PC-9 (cell line): ENCODE results near the gene ANKRD17. TPM values are rescaled to one million over a fixed set of nuclear protein-coding genes. Genes with fewer than 3 reads are reported as not detected.

Experiments used
- BruUV-seq: library from RNA; stranded (reverse); fragments of 400-500 nt; replicated peaks from 2 replicates; lab custom pipeline; 2021; lab: Mats Ljungman, UMichigan
- CTCF ChIA-PET: fragments of 300-600 bp; sonication (Branson Sonifier 250); formaldehyde crosslinking; loops from one replicate; lab custom pipeline; 2022; ENCODE audit warnings: antibody characterized with exemption; lab: Charles Lee
- POLR2A ChIA-PET: fragments of 300-600 bp; sonication (Branson Sonifier 250); formaldehyde crosslinking; loops from one replicate; lab custom pipeline; 2022; ENCODE audit warnings: antibody characterized with exemption; ENCODE audit not compliant: unreplicated experiment; lab: Charles Lee
- DNase-seq, 2 experiments: peaks; one replicate each; pipeline versions ENCODE4 v3.0.0 to v3.0.0-alpha.2; 2015 to 2022; ENCODE audit warnings: mixed read lengths in 1 of 2
- H2AFZ ChIP-seq: fragments of 200-600 bp; sonication (generic); 2 replicates; pipeline ENCODE4 v1.8.1; 2017; ENCODE audit warnings: antibody characterized with exemption
- H3F3A ChIP-seq: fragments of 200-600 bp; sonication (generic); 2 replicates; pipeline ENCODE4 v1.8.1; 2017; ENCODE audit warnings: antibody characterized with exemption, mild to moderate bottlenecking, low read depth; ENCODE audit not compliant: insufficient read depth
- H3K27ac ChIP-seq: fragments of 200-600 bp; sonication (generic); 2 replicates; pipeline ENCODE4 v1.6.1; 2016; ENCODE audit warnings: mixed run types
- H3K27me3 ChIP-seq: fragments of 200-600 bp; sonication (generic); 2 replicates; pipeline ENCODE4 v1.6.1; 2016; ENCODE audit warnings: low read depth, mixed run types; ENCODE audit not compliant: insufficient read depth
- H3K36me3 ChIP-seq: fragments of 200-600 bp; sonication (generic); 2 replicates; pipeline ENCODE4 v1.6.1; 2016; ENCODE audit warnings: low read depth, mixed run types
- H3K4me1 ChIP-seq: fragments of 200-600 bp; sonication (generic); replicated peaks from 2 replicates; pipeline ENCODE4 v1.6.1; 2016; ENCODE audit warnings: mixed run types; ENCODE audit not compliant: insufficient read depth
- H3K4me2 ChIP-seq: fragments of 200-600 bp; sonication (generic); 2 replicates; pipeline ENCODE4 v1.6.1; 2017; ENCODE audit warnings: mixed run types
- H3K4me3 ChIP-seq: fragments of 200-600 bp; sonication (generic); 2 replicates; pipeline ENCODE4 v1.6.1; 2016; ENCODE audit warnings: mixed run types
- H3K79me2 ChIP-seq: fragments of 200-600 bp; sonication (generic); 2 replicates; pipeline ENCODE4 v1.6.1; 2017; ENCODE audit warnings: low read depth, mixed run types
- H3K9me2 ChIP-seq: fragments of 200-600 bp; sonication (generic); 2 replicates; pipeline ENCODE4 v1.8.1; 2017; ENCODE audit warnings: mild to moderate bottlenecking; ENCODE audit not compliant: insufficient read depth
- H3K9me3 ChIP-seq: fragments of 200-600 bp; sonication (generic); 2 replicates; pipeline ENCODE4 v1.8.1; 2016; ENCODE audit warnings: low read depth; ENCODE audit not compliant: insufficient read depth
- H4K20me1 ChIP-seq: fragments of 200-600 bp; sonication (generic); 2 replicates; pipeline ENCODE4 v1.8.1; 2017; ENCODE audit not compliant: insufficient read depth
- EZH2 ChIP-seq: fragments of 200-600 bp; sonication (generic); IDR thresholded peaks from 2 replicates; pipeline ENCODE4 v1.8.0; 2017; ENCODE audit warnings: antibody characterized with exemption, low read depth
- intact Hi-C: fragments of 100-400 bp; cut with micrococcal nuclease; formaldehyde crosslinking; loops from one replicate; pipeline ENCODE4 v1.10.0; 2022; ENCODE audit not compliant: unreplicated experiment
- total RNA-seq: library from RNA; stranded (reverse); gene quantifications from 2 replicates; pipeline ENCODE4 v1.2.3, GENCODE V29; 2021
- TF ChIP-seq, protein P1 (sequence below): fragments of 200-600 bp; sonication (generic); conservative IDR thresholded peaks from 2 replicates; pipeline ENCODE4 v1.6.1; 2017; ENCODE audit warnings: mixed run types, antibody characterized with exemption, mild to moderate bottlenecking, moderate library complexity

ANKRD17 gene
- total RNA-seq, 1 experiment from 2014 or later, result 37.9 TPM

DNA sequence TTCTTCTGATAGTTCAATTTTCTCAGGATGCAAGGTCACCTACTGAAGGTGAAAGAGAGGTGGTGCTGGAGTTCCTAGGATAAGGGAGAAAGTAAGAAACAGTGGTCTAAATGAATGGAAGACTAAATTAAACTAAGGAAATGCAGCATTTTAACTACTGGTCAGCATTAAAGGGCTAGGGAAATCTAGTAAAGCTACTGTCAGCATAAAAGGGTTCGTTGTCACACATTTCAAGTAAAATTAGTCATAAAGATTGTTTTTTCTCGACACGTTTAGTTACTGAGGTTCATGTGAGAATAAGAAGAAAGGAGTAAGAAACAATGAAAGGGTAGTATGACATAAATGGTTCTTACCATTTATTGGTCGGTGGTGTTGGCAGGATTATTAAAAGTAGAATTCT is 149.1 kb downstream of the ANKRD17 start:
- intact Hi-C loops, result no loop called here
- Histone ChIP-seq H4K20me1 (no peaks in the 10 kb centered on the region), H3F3A (no peaks in the 10 kb centered on the region; the same call in 1 of the 2 replicates), H3K79me2 (no peaks in the 10 kb centered on the region), H3K27ac (no peak overlapping the region), H2AFZ (no peak overlapping the region), H3K4me3 (no peak overlapping the region), H3K4me1 (no peaks in the 10 kb centered on the region), H3K9me2 (no peaks in the 10 kb centered on the region), H3K27me3 (no peaks in the 10 kb centered on the region), H3K9me3 (no peaks in the 10 kb centered on the region), H3K36me3 (peaks cover 13% of the 10 kb centered on the region; the same call in 1 of the 2 replicates), H3K4me2 (no peak overlapping the region)
- CTCF ChIA-PET, result no interaction called here
- BruUV-seq, result no TSS peak
- no peak for TF ChIP-seq EZH2
- TF ChIP-seq, protein P1, sequence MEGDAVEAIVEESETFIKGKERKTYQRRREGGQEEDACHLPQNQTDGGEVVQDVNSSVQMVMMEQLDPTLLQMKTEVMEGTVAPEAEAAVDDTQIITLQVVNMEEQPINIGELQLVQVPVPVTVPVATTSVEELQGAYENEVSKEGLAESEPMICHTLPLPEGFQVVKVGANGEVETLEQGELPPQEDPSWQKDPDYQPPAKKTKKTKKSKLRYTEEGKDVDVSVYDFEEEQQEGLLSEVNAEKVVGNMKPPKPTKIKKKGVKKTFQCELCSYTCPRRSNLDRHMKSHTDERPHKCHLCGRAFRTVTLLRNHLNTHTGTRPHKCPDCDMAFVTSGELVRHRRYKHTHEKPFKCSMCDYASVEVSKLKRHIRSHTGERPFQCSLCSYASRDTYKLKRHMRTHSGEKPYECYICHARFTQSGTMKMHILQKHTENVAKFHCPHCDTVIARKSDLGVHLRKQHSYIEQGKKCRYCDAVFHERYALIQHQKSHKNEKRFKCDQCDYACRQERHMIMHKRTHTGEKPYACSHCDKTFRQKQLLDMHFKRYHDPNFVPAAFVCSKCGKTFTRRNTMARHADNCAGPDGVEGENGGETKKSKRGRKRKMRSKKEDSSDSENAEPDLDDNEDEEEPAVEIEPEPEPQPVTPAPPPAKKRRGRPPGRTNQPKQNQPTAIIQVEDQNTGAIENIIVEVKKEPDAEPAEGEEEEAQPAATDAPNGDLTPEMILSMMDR, result no peak
- POLR2A ChIA-PET, result no interaction called here
- DNase-seq, result no peak

DNA sequence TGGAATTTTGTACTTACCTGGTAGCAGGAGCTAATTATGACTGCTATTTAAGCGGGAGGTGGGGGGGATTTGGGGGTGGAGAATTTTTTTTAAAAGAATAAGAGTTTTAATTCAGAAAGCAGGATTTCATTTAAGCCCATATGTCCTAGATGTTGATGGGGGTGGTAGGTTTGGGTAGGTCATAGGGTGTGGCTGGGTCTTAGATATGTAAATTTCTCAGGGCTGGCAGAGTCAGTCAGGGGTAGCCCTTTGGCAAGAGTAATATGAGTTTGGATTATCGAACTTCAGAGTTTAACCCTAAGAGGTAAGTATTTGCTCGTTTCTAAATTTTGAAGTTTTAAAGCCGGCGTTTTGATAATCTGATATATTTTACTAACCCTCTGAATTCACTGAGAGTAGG is 153.9 kb downstream of the ANKRD17 start:
- Histone ChIP-seq H3K9me2 (no peaks in the 10 kb centered on the region), H4K20me1 (no peaks in the 10 kb centered on the region), H2AFZ (no peak overlapping the region), H3K79me2 (no peaks in the 10 kb centered on the region), H3K27me3 (no peaks in the 10 kb centered on the region), H3K36me3 (peaks cover 13% of the 10 kb centered on the region; the same call in 1 of the 2 replicates), H3K4me1 (no peaks in the 10 kb centered on the region), H3K27ac (no peak overlapping the region), H3F3A (no peaks in the 10 kb centered on the region; the same call in 1 of the 2 replicates), H3K4me3 (no peak overlapping the region), H3K9me3 (no peaks in the 10 kb centered on the region), H3K4me2 (no peak overlapping the region)
- ChIA-PET CTCF (interaction anchor here (0.6 kb wide), 1 partner anchor 1094 kb away, joined by 4 read pairs; no protein-coding TSS in a partner anchor), POLR2A (no interaction called here)
- intact Hi-C loops, result no loop called here
- DNase-seq, result no peak
- no peak for TF ChIP-seq EZH2
- TF ChIP-seq, protein P1, result no peak
- no TSS peak for BruUV-seq

DNA sequence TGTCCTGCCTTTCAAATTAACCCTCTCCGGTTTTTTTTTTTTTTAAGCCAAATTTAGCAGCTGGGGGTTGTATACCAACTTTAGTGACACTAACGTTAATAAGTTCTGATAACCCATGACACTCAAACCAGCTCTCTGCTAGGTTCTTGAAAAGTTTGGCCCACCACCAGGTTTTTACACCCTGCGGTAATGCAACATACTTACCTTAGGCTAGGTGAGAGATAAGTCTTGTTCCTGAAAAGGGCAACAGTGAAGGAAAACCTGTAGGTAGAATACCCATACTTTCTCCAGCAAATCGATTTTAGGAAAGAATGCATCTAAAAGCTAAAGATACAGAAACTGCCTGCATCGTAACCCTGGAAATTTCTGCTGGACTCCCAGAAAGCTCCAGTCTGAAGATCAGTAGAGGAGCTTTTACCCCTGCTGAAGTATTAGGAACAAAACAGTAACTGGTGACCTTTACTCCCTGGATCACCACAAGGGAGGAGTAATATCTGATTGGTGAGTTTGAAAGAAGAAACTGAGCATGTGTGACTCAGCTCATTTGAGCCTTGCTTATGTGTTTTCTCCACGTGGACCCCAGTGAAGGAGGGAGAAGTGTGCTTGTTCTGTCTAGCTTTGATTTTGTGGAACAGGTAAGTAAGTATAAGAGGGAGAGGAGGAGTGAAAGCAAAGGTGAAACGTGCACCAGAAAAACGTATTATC is 154.6 kb downstream of the ANKRD17 start:
- CTCF ChIA-PET, result no interaction called here
- no peak overlapping the region for H3K27ac ChIP-seq
- no peak overlapping the region for H3K4me3 ChIP-seq
- no peaks in the 10 kb centered on the region for H3K9me2 ChIP-seq
- H3K4me2 ChIP-seq, result no peak overlapping the region
- intact Hi-C loops, result no loop called here
- no peak for DNase-seq
- H2AFZ ChIP-seq, result no peak overlapping the region
- H3K27me3 ChIP-seq, result no peaks in the 10 kb centered on the region
- POLR2A ChIA-PET, result no interaction called here
- H3K79me2 ChIP-seq, result no peaks in the 10 kb centered on the region
- TF ChIP-seq EZH2, result no peak
- TF ChIP-seq, protein P1, result no peak
- no peaks in the 10 kb centered on the region for H4K20me1 ChIP-seq
- H3K9me3 ChIP-seq, result no peaks in the 10 kb centered on the region
- no peaks in the 10 kb centered on the region; the same call in 1 of the 2 replicates for H3F3A ChIP-seq
- peaks cover 7% of the 10 kb centered on the region; the same call in 1 of the 2 replicates for H3K36me3 ChIP-seq
- H3K4me1 ChIP-seq, result no peaks in the 10 kb centered on the region
- no TSS peak for BruUV-seq
